Left colon (tissue), 2 donors: Measurements from ENCODE around the gene CCNG2. TPM values are rescaled to one million over a fixed set of nuclear protein-coding genes. Genes with fewer than 3 reads are reported as not detected.

Experiments
- ATAC-seq: fragments of 200-7000 bp; cut with Tn5 transposase; one replicate; pipeline ENCODE4 v1.9.1; 2020; ENCODE audit warnings: mild to moderate bottlenecking, moderate library complexity
- DNase-seq, 2 donors: peaks; one replicate each; pipeline ENCODE4 v3.0.0-alpha.2; 2020
- intact Hi-C, 2 donors: fragments of 100-400 bp; cut with DNase I in 1 of 2; cut with micrococcal nuclease in 1 of 2; formaldehyde crosslinking; loops; one replicate each; pipeline versions ENCODE4 v1.11.2 to v1.14.0; 2022; cut with DNase I, micrococcal nuclease
- total RNA-seq, 2 donors: library from RNA; stranded (reverse); fragmentation: NEBNext Ultra II Directional; extraction: Animal tissue kit (Norgen Biotek cat#: 25700); gene quantifications; one replicate each; pipeline ENCODE4 v1.2.1, GENCODE V29; 2021
- donor health status: DM: no; HTN: no; CAD: no.
- donor health status: DM: yes; HTN: yes; CAD: no.

CCNG2 gene
- total RNA-seq, 2 donors from 2014 or later, result 53.0 to 117 TPM

DNA sequence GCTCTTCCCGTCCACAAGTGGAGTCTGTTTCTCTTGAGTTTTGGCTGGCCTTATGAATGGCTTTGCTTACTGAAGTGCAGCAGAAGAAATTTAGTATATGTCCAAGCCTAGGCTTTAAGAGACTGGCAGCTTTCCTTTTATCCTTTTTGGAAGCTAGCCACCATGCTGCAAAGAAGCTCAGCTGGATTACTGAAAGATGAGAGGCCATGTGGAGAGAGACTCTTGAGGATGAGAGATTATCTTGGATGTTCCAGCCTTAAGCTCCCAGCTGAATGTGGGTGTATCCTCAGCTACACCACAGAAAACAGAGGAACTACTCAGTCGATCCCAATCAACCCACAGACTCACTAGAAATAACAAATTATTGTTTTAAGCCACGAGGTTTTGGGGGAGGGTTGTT, 12.5 kb downstream of the CCNG2 start:
- DNase-seq, result no peak
- intact Hi-C loops, result no loop called here
- no peak for ATAC-seq

DNA sequence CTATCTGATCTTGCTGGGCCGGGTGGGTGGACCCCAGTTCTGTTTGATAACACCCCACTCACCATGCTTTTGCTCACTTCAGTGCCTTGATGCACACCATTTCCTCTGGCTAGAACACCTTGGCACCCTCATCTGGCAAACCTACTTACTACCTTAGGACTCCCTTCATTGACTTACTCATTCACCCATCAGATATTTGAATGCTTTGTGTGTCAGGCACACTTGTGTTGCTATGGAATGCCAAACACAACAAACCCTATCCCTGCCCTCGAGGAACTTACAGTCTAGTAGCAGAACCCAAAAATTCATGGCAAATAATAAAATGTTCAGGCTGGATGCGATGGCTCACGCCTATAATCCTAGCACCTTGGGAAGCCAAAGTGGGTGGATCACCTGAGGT, 13.9 kb downstream of the CCNG2 start:
- ATAC-seq (no peak), DNase-seq (no peak)
- intact Hi-C loops, result no loop called here

DNA sequence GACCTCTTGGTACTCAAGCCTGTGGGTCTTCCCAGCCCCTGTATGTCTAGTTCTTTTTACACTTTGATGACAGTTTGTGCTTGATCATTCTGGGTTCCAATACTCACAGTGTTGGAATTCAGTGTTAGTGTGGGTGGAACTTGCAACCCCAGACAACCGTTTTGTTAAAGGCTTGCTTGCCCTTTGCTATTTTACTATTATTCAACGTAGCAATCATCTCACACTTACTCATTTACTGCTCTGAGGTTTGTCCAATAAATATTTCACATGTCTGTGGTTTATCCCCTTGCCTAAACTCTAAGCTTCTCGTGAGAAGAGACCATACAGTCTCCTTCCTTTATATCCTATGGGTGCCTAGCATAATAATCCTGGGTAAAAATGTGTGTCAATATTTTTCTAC, 15.3 kb downstream of the CCNG2 start:
- ATAC-seq (no peak), DNase-seq (no peak)
- intact Hi-C loops, result no loop called here

DNA sequence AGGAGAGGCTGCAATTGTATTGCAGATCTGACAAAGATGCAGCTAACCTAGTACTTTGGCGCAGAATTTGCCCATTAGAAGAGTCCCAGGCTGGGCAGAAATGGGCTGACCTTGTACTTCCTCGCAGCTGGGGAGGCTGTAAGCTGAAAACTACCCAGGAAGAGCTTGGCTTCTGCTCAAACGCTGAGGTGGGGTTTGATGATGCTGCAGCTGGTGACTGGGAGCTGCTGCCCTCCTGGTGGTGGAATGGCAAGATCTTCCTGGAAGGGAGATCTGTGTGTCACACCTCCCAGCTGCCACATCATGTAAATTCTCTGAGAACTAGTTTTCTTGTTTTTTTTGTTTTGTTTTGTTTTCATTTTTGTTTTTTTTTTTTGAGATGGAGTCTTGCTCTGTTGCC, 17.4 kb downstream of the CCNG2 start:
- intact Hi-C loops, result no loop called here
- ATAC-seq (no peak), DNase-seq (no peak)

DNA sequence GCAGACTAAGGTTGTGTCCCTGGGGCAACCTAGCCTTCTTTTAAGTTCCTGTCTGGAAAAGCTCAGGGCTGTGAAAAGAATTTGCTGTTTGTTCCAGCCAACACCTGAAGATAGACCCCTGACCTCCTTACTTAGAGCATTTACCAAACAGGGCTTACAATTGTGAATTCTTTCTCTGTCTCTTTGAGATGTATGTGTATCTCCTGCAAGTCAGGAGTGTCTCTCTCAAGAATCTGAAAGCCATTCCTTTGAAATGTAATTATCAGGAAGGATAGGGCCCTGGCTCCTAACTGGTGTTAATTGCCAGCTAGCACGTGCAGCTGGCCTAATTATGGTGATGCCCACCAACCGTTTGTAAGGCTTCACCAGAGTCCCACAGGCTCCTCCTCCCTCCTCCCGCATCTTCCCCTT, 18.2 kb downstream of the CCNG2 start:
- ATAC-seq (no peak), DNase-seq (no peak)
- intact Hi-C loops, result no loop called here

DNA sequence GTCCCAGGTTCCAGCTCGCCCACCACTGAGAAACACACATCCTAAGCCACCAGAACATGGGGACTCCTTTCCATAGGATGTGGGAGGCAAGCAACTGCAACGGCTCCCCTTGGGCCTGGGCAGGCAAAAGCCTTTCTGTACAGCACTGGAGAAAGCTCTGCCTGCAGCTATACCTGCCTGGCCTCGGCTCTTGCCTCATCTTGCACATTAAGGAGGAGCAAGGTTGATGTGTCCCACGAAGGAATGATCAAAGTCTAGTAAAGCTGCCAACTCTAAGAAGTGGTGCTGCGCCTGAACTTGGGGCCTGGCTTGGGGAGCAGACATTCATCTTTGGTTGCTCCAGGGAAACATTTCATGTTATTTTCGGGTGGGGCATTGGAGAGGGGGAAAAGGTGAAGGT, 19.6 kb downstream of the CCNG2 start:
- no peak for DNase-seq
- intact Hi-C loops, result no loop called here
- ATAC-seq, result no peak

DNA sequence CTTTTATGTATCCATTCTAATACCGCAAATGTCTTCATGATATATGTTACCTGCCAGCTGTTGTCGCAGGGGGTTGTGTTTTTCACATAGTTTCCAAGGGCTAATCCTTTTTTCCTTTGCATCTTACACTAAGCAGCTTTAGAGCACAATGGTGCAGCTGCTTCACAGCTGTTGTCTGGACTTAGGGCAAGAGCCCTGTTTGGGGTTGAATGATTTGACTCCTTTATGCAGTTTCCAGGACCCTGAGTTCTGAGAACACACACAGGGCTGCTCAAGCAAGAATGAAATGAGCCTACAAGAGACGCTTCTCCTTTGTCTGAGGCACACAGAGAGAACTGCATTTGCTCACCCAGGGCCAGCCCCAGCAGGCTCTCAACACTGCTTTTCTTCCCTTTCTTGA, 20.2 kb downstream of the CCNG2 start:
- DNase-seq (no peak), ATAC-seq (no peak)

DNA sequence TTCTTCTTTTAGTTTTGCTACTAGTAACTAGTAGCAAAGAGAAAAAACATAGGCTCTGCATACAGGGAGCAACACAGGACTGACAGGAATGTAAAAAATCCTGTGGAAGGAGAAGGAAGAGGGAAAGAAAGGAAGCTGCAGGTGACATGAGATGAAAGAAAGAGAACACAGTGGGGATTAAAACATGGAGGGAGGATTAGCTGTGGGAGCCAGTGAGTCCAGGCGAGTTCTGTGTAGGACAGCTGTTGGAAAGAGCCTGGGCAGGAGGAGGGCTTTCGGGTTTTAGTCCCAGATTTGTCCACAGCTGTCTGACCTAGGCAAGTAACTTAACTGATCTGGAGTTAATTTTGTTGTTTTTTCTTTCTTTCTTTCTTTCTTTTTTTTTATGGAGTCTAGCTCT, 21.6 kb downstream of the CCNG2 start:
- DNase-seq (no peak), ATAC-seq (no peak)
- intact Hi-C loops, result no loop called here

More for the DNA sequence above, 20.2 kb downstream of the CCNG2 start:
- intact Hi-C loops, result no loop called here

DNA sequence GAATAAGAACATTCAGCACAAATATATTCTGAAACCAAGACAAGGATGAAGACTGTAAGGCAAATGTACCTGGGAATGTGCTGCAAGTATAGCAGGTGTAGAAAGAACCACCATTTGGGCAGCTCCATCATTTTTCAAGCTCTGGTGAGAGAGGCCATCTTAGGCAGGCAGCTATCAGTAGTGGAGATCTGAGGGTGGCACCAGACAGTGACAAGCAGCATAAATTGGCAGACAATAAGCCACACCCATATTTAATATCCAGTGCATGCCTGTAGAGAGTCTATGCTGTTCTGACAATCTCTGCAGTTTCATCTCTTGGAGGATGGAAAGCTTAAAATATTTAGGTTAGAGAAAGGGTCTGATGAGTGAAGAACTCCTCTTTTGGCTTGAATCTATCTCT, 22.5 kb downstream of the CCNG2 start:
- no peak for DNase-seq
- intact Hi-C loops, result no loop called here
- peak; percentile 72 for ATAC-seq

DNA sequence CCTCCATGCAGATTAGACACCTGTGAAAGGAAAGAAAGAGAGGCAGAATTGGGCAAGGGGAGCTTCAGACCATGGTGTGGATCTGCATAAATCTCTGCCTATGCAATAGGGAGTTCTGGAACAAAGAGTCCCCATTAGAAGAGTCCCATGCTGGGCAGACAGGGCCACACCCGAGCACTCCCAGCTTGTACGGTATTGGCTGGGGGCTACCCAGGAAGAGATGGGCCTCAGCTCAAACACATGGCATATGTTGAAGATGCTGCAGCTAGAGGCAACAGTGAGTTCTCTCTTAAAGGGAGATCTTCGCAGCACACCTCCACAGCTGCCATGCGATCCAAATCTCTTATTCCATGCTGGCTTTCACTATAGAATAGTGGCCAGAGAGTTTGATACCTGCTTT, 24.7 kb downstream of the CCNG2 start:
- DNase-seq (no peak), ATAC-seq (no peak)
- intact Hi-C loops, result no loop called here

DNA sequence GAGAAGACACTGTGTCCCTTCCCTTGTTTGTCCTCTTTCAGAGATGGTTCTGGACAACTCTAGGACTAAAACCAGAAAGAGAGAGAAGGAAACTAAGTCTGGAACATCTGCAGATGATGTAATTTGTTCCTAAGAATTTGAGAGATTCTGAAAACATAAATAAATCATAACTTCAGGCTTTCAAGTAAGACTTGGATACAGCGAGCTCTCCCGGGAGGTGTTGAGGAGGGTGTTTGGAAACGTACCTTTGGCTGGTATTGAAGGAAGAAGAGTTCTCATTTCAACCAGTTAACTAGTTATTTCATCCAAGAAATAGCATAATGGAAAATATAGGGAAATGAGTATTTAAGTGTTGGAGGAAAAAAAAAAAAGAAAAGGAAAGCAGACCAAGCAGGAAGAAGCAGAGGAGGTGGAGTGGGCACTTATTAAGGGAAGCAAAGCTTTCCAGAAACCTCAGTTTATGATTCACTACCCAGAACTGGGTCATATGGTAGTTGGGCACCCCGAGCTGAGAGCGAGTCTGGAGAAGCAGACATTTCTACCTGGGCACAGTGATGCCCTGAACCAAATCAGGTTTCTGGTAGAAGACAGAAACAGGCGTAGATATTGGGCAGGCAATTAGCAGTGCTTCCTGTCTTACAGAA, 26.9 kb downstream of the CCNG2 start:
- ATAC-seq, result no peak
- no peak for DNase-seq
- intact Hi-C loops, result no loop called here

DNA sequence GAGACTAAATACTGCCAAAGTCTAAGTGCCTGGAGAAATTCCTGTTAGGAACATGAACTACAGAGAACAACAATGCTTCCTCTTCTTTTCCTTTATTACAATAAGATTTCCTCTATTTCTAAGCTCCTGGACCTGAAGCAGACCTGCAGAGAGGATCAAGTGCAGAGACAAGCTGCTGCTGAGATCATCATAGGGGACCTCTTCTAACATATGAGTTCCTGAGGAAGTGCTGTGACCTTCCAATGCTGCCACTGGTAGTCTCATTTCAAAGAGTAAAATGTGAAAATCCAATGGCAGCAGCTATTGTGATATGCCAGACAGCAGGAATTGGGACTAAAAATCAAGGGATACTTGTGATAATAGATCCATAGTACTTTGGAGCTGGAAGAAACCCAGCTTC, 28.0 kb downstream of the CCNG2 start:
- ATAC-seq (no peak), DNase-seq (no peak)
- intact Hi-C loops, result no loop called here

DNA sequence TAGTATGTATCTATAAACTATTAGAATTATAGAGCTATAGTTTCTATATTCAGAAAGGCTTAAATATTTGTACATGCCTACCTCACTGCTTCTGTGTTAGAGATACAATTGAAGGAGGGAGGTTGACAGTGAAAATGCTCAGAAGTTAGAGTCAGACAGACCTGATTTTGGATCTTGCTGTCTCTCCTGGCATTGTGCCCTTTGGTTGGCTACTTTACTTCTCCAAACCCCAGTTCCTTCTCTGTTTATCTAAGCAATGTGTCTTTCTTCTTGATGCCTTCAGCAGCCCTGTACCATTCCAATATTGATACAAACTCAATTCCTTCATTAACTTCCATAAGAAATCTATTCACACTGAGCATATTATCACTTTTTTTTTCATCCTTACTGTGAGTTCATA, 28.7 kb downstream of the CCNG2 start:
- intact Hi-C loops, result no loop called here
- no peak for ATAC-seq
- DNase-seq, result no peak

DNA sequence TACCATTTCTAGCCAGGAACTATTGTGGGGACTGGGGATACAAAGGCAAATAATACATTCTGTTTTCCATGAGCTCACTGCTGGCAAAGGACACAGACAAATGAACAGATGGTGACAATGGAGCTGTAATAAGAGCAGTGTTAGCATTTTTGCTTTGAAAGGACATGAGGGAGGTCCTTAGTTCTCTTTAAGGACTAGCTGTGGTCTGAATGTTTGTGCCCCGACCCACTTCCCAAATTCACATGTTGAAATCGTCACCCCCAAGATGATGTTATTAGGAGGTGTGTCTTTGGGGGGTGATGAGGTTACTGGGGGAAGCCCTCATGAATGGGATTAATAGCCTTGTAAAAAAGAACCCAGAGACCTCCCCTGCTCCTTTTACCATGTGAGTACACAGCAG, 30.3 kb downstream of the CCNG2 start:
- intact Hi-C loops, result no loop called here
- ATAC-seq (no peak), DNase-seq (no peak)

DNA sequence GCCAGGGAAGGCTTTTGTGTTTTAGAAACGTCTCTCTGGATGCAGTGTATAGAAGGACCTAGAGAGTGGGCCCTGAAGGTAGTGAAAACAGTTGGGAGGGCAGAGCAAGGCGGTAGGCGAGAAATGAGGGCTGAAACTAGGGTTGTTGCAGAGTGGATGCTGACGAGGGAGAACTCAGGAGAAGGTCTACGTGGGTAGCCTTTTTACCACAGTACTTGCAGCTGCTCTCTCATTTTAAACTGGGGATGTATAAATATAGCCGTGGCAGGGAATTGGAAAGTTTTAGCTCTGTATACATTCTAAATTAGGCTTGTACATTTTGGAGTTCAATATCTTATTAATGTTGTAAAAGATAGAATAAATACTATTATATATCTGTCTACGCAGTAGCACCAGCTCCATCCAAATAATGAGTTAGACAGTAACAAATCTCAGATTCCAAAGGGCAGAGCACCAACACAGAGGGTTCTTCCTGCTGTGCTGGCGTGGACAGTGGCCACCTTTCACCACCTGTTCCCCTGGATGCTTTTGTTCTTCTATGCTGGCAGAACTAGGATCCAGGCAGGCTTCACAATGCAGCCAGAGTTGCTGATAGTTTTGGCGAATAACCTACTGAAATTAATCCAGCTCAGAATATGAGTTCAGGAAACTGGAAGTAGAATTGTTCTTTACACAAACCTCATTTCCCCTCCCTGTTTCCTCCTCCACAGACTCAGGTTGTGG, 31.7 kb downstream of the CCNG2 start:
- DNase-seq (no peak), ATAC-seq (no peak)
- intact Hi-C loops, result no loop called here

DNA sequence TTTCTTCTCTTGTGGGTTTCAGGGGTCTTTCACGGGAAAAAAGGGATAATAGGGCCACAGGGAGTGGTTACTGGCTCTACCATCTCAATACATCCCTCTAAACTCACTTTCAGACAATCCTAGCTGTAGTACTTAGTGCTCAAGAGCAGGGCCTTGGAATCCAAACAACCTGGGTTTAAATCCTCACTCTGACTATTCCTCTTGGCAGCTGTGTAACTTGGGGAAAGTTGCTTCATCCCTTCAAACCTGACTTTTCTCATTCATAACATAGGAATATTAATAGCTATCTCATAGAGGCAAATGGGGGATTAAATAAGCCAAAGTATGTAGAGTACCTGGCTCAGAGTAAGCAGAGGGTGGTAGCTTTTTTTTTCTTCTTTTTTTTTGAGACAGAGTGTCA, 32.4 kb downstream of the CCNG2 start:
- ATAC-seq, result no peak
- intact Hi-C loops, result no loop called here
- no peak for DNase-seq

DNA sequence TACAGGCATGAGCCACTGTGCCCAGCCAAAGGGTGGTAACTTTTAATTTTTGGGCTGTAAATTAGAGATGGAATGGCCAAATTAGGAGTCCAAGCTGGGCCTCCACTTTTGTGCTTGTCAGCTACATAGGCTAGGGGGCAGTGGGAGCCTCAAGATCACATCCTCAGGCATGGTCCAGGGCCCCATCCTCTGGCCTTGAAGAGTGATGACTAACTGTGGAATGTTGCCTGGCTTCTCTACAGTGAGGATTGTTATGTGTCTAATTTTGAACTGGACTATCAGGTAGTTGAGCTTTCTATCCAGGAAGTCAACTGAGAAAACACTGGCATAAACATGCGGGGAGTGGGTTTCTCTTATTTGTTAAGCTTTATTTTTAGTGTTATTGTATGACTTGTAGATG, 33.0 kb downstream of the CCNG2 start:
- intact Hi-C loops, result no loop called here
- DNase-seq, result no peak
- ATAC-seq, result no peak

DNA sequence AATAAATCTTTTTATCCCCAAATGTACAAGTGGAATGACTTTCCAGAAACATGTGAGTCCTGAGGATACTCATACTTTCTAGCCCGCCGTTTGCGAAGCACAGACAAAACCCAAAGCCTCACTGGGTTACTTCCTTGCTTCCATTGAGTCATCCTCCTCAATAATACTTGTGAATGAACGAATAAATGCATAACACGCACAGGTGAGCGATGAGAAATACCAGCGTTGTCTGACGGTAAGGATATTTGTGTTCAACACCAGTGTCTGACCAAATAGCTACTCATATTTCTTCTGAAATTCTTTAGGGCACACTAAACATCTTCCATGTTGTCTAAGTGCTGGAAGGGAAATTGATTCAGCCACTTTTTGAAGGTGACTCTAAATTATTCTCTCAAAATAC, 36.0 kb downstream of the CCNG2 start:
- no peak for DNase-seq
- intact Hi-C loops, result no loop called here

DNA sequence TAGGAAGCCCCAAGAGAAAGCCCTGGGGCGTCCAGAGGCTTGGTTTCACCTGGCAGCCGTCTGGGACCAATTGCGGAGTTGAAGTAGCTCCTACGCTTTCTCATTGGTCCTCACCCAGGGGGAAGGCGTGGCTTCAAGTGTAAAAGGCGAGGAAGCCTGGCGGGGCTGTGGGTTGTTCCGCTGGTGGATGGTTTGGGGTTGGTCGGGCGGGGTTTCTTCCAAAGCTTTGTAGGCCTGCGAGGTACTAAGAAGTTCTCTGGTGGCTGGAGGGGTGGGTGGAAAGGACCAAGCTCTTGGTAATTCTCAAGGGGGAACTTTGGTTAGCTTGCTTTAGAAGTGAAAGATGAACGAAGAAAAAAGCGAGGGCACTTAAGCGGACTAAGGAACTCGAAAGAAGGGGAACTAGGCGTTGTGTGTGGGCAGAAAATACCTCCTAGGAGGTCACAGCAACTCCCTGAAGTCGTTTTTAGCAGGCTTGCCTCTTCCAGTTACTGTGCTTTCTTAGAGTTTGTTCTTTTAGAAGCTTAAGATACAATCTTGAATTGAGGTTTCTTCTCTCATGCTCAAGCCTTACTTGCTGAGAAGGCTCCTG, 36.6 kb downstream of the CCNG2 start:
- intact Hi-C loops, result no loop called here
- DNase-seq, result peak; percentile 55 to 68
- peak; percentile 26 for ATAC-seq

More for the DNA sequence above, 36.0 kb downstream of the CCNG2 start:
- no peak for ATAC-seq

DNA sequence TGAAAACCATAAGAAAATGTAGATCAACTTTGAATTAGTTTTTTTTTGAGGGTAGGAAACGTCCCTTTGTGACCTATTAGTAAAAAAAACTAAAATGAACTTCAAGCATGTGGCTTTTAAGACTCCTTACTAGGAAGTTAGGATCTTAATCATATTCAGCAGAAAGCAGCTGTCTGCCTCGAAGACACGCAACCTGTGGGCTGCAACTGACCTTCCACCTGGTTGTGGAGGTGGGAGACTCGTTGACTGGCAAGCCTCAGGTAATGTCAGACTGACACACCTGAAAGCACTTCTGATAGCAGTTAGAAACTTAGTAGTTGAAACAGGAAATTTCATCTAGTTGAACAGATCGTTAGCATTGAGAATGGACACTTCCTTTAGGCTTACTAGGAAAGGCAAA, 37.4 kb downstream of the CCNG2 start:
- intact Hi-C loops, result no loop called here
- no peak for DNase-seq
- no peak for ATAC-seq

DNA sequence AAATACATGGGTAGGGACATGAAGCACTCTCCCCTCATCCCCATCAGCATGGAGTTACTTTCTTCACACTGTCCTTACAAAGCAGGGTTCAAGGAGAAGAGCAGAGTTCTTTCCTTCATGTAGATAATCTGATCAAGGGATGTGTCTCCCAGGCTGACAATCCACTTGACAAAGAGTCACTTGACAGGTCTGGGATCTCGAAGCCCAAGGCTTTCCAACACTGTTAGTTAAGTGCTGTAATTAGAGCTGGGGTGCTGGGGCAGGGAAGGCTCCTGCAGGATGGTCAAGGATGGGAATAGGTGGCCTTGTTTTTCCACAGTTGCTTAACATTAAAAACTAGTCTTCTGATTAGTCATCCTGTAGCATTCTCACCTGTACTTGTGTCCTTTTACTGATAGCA, 38.0 kb downstream of the CCNG2 start:
- ATAC-seq (no peak), DNase-seq (no peak)
- intact Hi-C loops, result no loop called here
